Panc1 (cell line): Measurements from ENCODE around the gene NR5A1. TPM values are rescaled to one million over a fixed set of nuclear protein-coding genes. Genes with fewer than 3 reads are reported as not detected.

ENCODE experiments used
- ATAC-seq: fragments of 200-7000 bp; cut with Tn5 transposase; 2 replicates; pipeline ENCODE4 v1.9.1; 2020; ENCODE audit warnings: mild to moderate bottlenecking, moderate library complexity
- BruUV-seq: library from RNA; stranded (reverse); fragments of 400-500 nt; replicated peaks from 2 replicates; lab custom pipeline; 2021; lab: Mats Ljungman, UMichigan
- CTCF ChIA-PET: fragments of 300-600 bp; sonication (Branson Sonifier 250); formaldehyde crosslinking; loops from one replicate; lab custom pipeline; 2022; ENCODE audit warnings: antibody characterized with exemption; lab: Charles Lee
- POLR2A ChIA-PET: fragments of 300-600 bp; sonication (Branson Sonifier 250); formaldehyde crosslinking; loops from one replicate; lab custom pipeline; 2022; ENCODE audit warnings: antibody characterized with exemption; lab: Charles Lee
- DNase-seq: peaks from one replicate; pipeline ENCODE4 v3.0.0-alpha.2; 2010; ENCODE audit warnings: low read depth, low spot score
- H3K27ac ChIP-seq: 2 replicates; pipeline ENCODE4 v1.5.1; 2011; ENCODE audit warnings: mild to moderate bottlenecking, low read length, inconsistent platforms
- H3K27me3 ChIP-seq: fragments of 200-500 bp; sonication (Bioruptor generic); 2 replicates; pipeline ENCODE4 v1.6.0; 2014; ENCODE audit warnings: low read length, inconsistent platforms; ENCODE audit not compliant: control insufficient read depth, insufficient read depth
- H3K36me3 ChIP-seq: fragments of 200-500 bp; sonication (Bioruptor generic); 2 replicates; pipeline ENCODE4 v1.5.1; 2014; ENCODE audit warnings: inconsistent platforms, mild to moderate bottlenecking, low read length, moderate library complexity; ENCODE audit not compliant: control insufficient read depth, insufficient read depth
- H3K4me1 ChIP-seq: 2 replicates; pipeline ENCODE4 v1.5.1; 2011; ENCODE audit warnings: inconsistent platforms, mild to moderate bottlenecking, low read length, moderate library complexity; ENCODE audit not compliant: control insufficient read depth, insufficient read depth
- H3K4me3 ChIP-seq, 2 experiments: 2 replicates each; pipeline ENCODE4 v1.5.1; 2011 to 2012; ENCODE audit warnings: low read depth in 2 of 2, low read length in 2 of 2, mild to moderate bottlenecking in 2 of 2, inconsistent platforms in 1 of 2, moderate library complexity in 1 of 2
- H3K9me3 ChIP-seq: fragments of 200-500 bp; sonication (Bioruptor generic); 2 replicates; pipeline ENCODE4 v1.5.1; 2014; ENCODE audit warnings: low read depth, mild to moderate bottlenecking, inconsistent platforms, low read length, moderate library complexity; ENCODE audit not compliant: control insufficient read depth, insufficient read depth
- CTCF ChIP-seq: fragments of 450-650 bp; IDR thresholded peaks from 2 replicates; pipeline ENCODE4 v1.5.1; 2017; ENCODE audit warnings: mild to moderate bottlenecking
- POLR2AphosphoS5 ChIP-seq: IDR thresholded peaks from 2 replicates; pipeline ENCODE4 v1.6.1; 2012; ENCODE audit warnings: mild to moderate bottlenecking, low read depth, low read length, moderate library complexity
- REST ChIP-seq, 2 experiments: IDR thresholded peaks; 2 replicates each; pipeline ENCODE4 v1.6.1; 2011 to 2012; ENCODE audit warnings: low read depth in 2 of 2, control low read depth in 1 of 2, low read length in 1 of 2, mild to moderate bottlenecking in 1 of 2, moderate library complexity in 1 of 2; ENCODE audit not compliant: insufficient read depth in 1 of 2
- SIN3A ChIP-seq: IDR thresholded peaks from 2 replicates; pipeline ENCODE4 v1.6.1; 2012; ENCODE audit warnings: low read depth, mild to moderate bottlenecking, low read length, moderate library complexity, borderline replicate concordance; ENCODE audit not compliant: insufficient read depth
- TCF7L2 ChIP-seq: IDR thresholded peaks from 2 replicates; pipeline ENCODE4 v1.6.1; 2011; ENCODE audit warnings: mild to moderate bottlenecking, low read depth, low read length, inconsistent platforms
- in situ Hi-C: cut with HindIII; loops from 2 replicates; pipeline ENCODE4 v1.10.0; 2016; ENCODE audit warnings: low sequenced_read_pairs, low pct_unique_long_range_greater_than_20kb
- intact Hi-C: fragments of 100-400 bp; cut with micrococcal nuclease; formaldehyde crosslinking; loops from one replicate; pipeline ENCODE4 v1.10.0; 2022; ENCODE audit not compliant: unreplicated experiment
- total RNA-seq: library from RNA; stranded (reverse); gene quantifications from one replicate; pipeline ENCODE4 v1.2.1, GENCODE V29; 2021; ENCODE audit not compliant: unreplicated experiment

Gene NR5A1
- total RNA-seq, 1 experiment from 2014 or later = 2.5 TPM

GRCh38 chr9:124478354-124478753 lies 28.8 kb downstream of the NR5A1 start:
- H3K9me3 ChIP-seq = no peaks in the 10 kb centered on the region
- H3K4me3 ChIP-seq = no peak overlapping the region
- ChIA-PET POLR2A (no interaction called here), CTCF (no interaction called here)
- DNase-seq (no peak), ATAC-seq (peak; percentile 7; the same call in 1 of the 2 replicates)
- H3K27ac ChIP-seq = no peak overlapping the region
- TF ChIP-seq REST (IDR thresholded peaks at IDR 0.05; ENCODE audit: insufficient read depth in 1 of 2, low read depth in 2 of 2, low read length in 1 of 2) (no peak), CTCF (no peak), TCF7L2 (no peak), POLR2AphosphoS5 (no peak), SIN3A (no peak)
- no TSS peak for BruUV-seq
- in situ Hi-C loops (no loop called here), intact Hi-C loops (no loop called here)
- no peaks in the 10 kb centered on the region for H3K36me3 ChIP-seq
- peaks cover 8% of the 10 kb centered on the region; the same call in 1 of the 2 replicates for H3K4me1 ChIP-seq
- H3K27me3 ChIP-seq = no peaks in the 10 kb centered on the region

- peak; percentile 48 for ATAC-seq
- Histone ChIP-seq H3K4me1 (peaks cover 8% of the 10 kb centered on the region; the same call in 1 of the 2 replicates), H3K9me3 (no peaks in the 10 kb centered on the region), H3K27ac (no peak overlapping the region), H3K36me3 (no peaks in the 10 kb centered on the region), H3K27me3 (no peaks in the 10 kb centered on the region), H3K4me3 (peak overlapping the region; percentile 23 to 46)
- POLR2A ChIA-PET = no interaction called here
- TF ChIP-seq REST (IDR thresholded peaks at IDR 0.05; ENCODE audit: insufficient read depth in 1 of 2, low read depth in 2 of 2, low read length in 1 of 2) (no peak), TCF7L2 (no peak), CTCF (no peak), SIN3A (no peak)
- DNase-seq = no peak
- in situ Hi-C loops (no loop called here), intact Hi-C loops (no loop called here)
- no TSS peak for BruUV-seq
- CTCF ChIA-PET = no interaction called here
These were observed 29.4 kb downstream of the NR5A1 start for GRCh38 chr9:124477648-124478285.
